Liver (tissue), 9 donors: ENCODE measurements around the gene CDK8. TPM values are rescaled to one million over a fixed set of nuclear protein-coding genes. Genes with fewer than 3 reads are reported as not detected.

ENCODE experiments used
- DNase-seq: peaks from one replicate; pipeline ENCODE4 v3.0.0-alpha.2; 2017; ENCODE audit warnings: low spot score
- H3K27ac ChIP-seq, 2 donors: one replicate each; pipeline ENCODE4 v1.7.0; 2013; ENCODE audit warnings: inconsistent platforms in 2 of 2, low read length in 2 of 2, control low read depth in 1 of 2, low read depth in 1 of 2, mild to moderate bottlenecking in 1 of 2
- H3K27me3 ChIP-seq, 4 donors: one replicate each; pipeline versions ENCODE4 v1.6.1 to v1.7.0; 2013; ENCODE audit warnings: low read length in 3 of 4, inconsistent platforms in 1 of 4, mild to moderate bottlenecking in 1 of 4, moderate library complexity in 1 of 4; ENCODE audit not compliant: control insufficient read depth in 4 of 4, insufficient read depth in 4 of 4
- H3K36me3 ChIP-seq, 4 donors: one replicate each; pipeline versions ENCODE4 v1.6.1 to v1.7.0; 2013; ENCODE audit warnings: low read length in 3 of 4, mild to moderate bottlenecking in 3 of 4, low read depth in 1 of 4, moderate library complexity in 1 of 4; ENCODE audit not compliant: control insufficient read depth in 4 of 4, insufficient read depth in 3 of 4
- H3K4me1 ChIP-seq, 4 donors: one replicate each; pipeline versions ENCODE4 v1.6.1 to v1.7.0; 2013; ENCODE audit warnings: low read length in 3 of 4, mild to moderate bottlenecking in 3 of 4, moderate library complexity in 1 of 4; ENCODE audit not compliant: control insufficient read depth in 4 of 4, insufficient read depth in 4 of 4
- H3K4me3 ChIP-seq, 3 donors: one replicate each; pipeline versions ENCODE4 v1.6.1 to v1.7.0; 2013; ENCODE audit warnings: low read length in 3 of 3, control low read depth in 1 of 3, low read depth in 1 of 3, mild to moderate bottlenecking in 1 of 3
- H3K9ac ChIP-seq, 2 donors: one replicate each; pipeline ENCODE4 v1.7.0; 2013; ENCODE audit warnings: low read length in 2 of 2, mild to moderate bottlenecking in 2 of 2, moderate library complexity in 2 of 2, control low read depth in 1 of 2, low read depth in 1 of 2
- H3K9me3 ChIP-seq, 4 donors: one replicate each; pipeline versions ENCODE4 v1.6.1 to v1.7.0; 2013; ENCODE audit warnings: low read length in 3 of 4; ENCODE audit not compliant: control insufficient read depth in 4 of 4
- EGR1 ChIP-seq, 2 donors: IDR thresholded peaks; 2 replicates each; pipeline ENCODE4 v1.6.1; 2016 to 2018; ENCODE audit warnings: antibody characterized with exemption in 2 of 2, low read depth in 2 of 2
- FOXA1 ChIP-seq: IDR thresholded peaks from 2 replicates; pipeline ENCODE4 v1.6.1; 2016; ENCODE audit warnings: antibody characterized with exemption
- FOXA2 ChIP-seq: IDR thresholded peaks from 2 replicates; pipeline ENCODE4 v1.6.1; 2016; ENCODE audit warnings: antibody characterized with exemption
- GABPA ChIP-seq, 2 donors: IDR thresholded peaks in 1 of 2; conservative IDR thresholded peaks in 1 of 2; 2 replicates each; pipeline ENCODE4 v1.6.1; 2016; ENCODE audit warnings: antibody characterized with exemption in 2 of 2, mild to moderate bottlenecking in 1 of 2, moderate library complexity in 1 of 2
- HNF4A ChIP-seq, 2 donors: conservative IDR thresholded peaks; 2 replicates each; pipeline ENCODE4 v1.6.1; 2016; ENCODE audit warnings: antibody characterized with exemption in 2 of 2, mild to moderate bottlenecking in 2 of 2
- HNF4G ChIP-seq: IDR thresholded peaks from 2 replicates; pipeline ENCODE4 v1.6.1; 2016; ENCODE audit warnings: antibody characterized with exemption
- JUND ChIP-seq, 2 donors: IDR thresholded peaks; 2 replicates each; pipeline ENCODE4 v1.6.1; 2016; ENCODE audit warnings: antibody characterized with exemption in 2 of 2
- NR2F2 ChIP-seq: IDR thresholded peaks from 2 replicates; pipeline ENCODE4 v1.6.1; 2016; ENCODE audit warnings: antibody characterized with exemption
- RAD21 ChIP-seq, 2 donors: IDR thresholded peaks; 2 replicates each; pipeline ENCODE4 v1.6.1; 2016; ENCODE audit warnings: antibody characterized with exemption in 2 of 2, mild to moderate bottlenecking in 2 of 2
- RXRA ChIP-seq, 2 donors: IDR thresholded peaks; 2 replicates each; pipeline ENCODE4 v1.6.1; 2017 to 2018; ENCODE audit warnings: antibody characterized with exemption in 2 of 2, mild to moderate bottlenecking in 1 of 2
- SP1 ChIP-seq: IDR thresholded peaks from 2 replicates; pipeline ENCODE4 v1.6.1; 2018; ENCODE audit warnings: antibody characterized with exemption, mild to moderate bottlenecking
- TAF1 ChIP-seq: conservative IDR thresholded peaks from 2 replicates; pipeline ENCODE4 v1.6.1; 2016; ENCODE audit warnings: antibody characterized with exemption, mild to moderate bottlenecking
- YY1 ChIP-seq: IDR thresholded peaks from 2 replicates; pipeline ENCODE4 v1.6.1; 2016; ENCODE audit warnings: antibody characterized with exemption, mild to moderate bottlenecking
- WGBS: extraction: QIAGEN DNeasy Blood & Tissue Kit; methylation state at CpG from one replicate; pipeline ENCODE4 v1.1.7; 2013; 5-methylcytosine and 5-hydroxymethylcytosine counted together
- polyA plus RNA-seq, 2 donors: library from polyadenylated mRNA; stranded (reverse) in 1 of 2; unstranded in 1 of 2; fragments of 200-250 nt in 1 of 2; fragments of >200 nt in 1 of 2; fragmentation: Nextera tagmentation in 1 of 2; extraction: Ambion mirVana in 1 of 2; gene quantifications; one replicate each; pipeline versions ENCODE4 v1.2.1 to v1.2.3, GENCODE V29; 2013 to 2015
- total RNA-seq, 2 donors: library from RNA; depleted of rRNA; stranded (reverse); fragments of >200 nt; gene quantifications; one replicate each; pipeline ENCODE4 v1.2.3, GENCODE V29; 2014
- TF ChIP-seq, protein P1 (sequence below): IDR thresholded peaks from 2 replicates; pipeline ENCODE4 v1.6.1; 2016; ENCODE audit warnings: antibody characterized with exemption
- TF ChIP-seq, protein P2 (sequence below): IDR thresholded peaks from 2 replicates; pipeline ENCODE4 v1.6.1; 2016; ENCODE audit warnings: antibody characterized with exemption
- TF ChIP-seq, protein P3 (sequence below): IDR thresholded peaks from 2 replicates; pipeline ENCODE4 v1.6.1; 2016; ENCODE audit warnings: antibody characterized with exemption
- TF ChIP-seq, protein P4 (sequence below): IDR thresholded peaks from 2 replicates; pipeline ENCODE4 v1.6.1; 2016; ENCODE audit warnings: antibody characterized with exemption, mild to moderate bottlenecking
- TF ChIP-seq, protein P5 (sequence below): fragments of 150-350 bp; IDR thresholded peaks from 2 replicates; pipeline ENCODE4 v1.5.1; 2017; ENCODE audit warnings: improper control_type of control experiment, low read depth, low read length; ENCODE audit not compliant: missing input control
- donor health status: healthy.
- donor health status: healthy.
- donor health status: healthy.
- donor health status: healthy.
- donor health status: healthy.

CDK8 gene
- total and polyA plus RNA-seq, 4 donors, result 3.3 to 10.8 (median 6.8) TPM

DNA sequence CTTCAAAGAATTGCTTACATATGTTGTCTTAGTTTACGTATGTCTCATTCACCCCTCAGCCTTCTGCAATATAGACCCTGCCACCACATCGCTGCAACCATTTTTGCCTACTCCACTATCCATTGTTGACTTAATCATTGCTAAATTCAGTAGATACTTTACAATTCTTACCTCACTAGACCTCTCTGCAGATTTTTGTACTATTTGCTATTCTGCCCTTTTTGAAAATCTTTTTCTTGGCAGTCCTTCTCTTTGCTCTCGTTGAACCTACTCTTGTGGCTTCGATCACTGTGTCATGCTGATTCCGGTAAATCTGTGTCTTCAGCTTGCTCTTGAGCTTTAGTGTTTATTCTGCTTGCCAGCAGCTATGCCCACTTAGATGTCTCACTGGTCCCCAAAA is 81.2 kb downstream of the CDK8 start:
- H3K9me3 ChIP-seq, result no peaks in the 10 kb centered on the region

More for the DNA sequence above, 81.2 kb downstream of the CDK8 start:
- no peaks in the 10 kb centered on the region for H3K36me3 ChIP-seq
- no peak overlapping the region for H3K4me3 ChIP-seq
- no peak for DNase-seq
- TF ChIP-seq EGR1 (IDR thresholded peaks at IDR 0.05; ENCODE audit: low read depth in 2 of 2), result no peak
- TF ChIP-seq FOXA2, result no peak
- TF ChIP-seq HNF4G, result no peak
- no peak for TF ChIP-seq JUND (IDR thresholded peaks at IDR 0.05)
- TF ChIP-seq, protein P1, sequence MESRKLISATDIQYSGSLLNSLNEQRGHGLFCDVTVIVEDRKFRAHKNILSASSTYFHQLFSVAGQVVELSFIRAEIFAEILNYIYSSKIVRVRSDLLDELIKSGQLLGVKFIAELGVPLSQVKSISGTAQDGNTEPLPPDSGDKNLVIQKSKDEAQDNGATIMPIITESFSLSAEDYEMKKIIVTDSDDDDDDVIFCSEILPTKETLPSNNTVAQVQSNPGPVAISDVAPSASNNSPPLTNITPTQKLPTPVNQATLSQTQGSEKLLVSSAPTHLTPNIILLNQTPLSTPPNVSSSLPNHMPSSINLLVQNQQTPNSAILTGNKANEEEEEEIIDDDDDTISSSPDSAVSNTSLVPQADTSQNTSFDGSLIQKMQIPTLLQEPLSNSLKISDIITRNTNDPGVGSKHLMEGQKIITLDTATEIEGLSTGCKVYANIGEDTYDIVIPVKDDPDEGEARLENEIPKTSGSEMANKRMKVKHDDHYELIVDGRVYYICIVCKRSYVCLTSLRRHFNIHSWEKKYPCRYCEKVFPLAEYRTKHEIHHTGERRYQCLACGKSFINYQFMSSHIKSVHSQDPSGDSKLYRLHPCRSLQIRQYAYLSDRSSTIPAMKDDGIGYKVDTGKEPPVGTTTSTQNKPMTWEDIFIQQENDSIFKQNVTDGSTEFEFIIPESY, result no peak
- no peak for TF ChIP-seq TAF1
- TF ChIP-seq, protein P2, sequence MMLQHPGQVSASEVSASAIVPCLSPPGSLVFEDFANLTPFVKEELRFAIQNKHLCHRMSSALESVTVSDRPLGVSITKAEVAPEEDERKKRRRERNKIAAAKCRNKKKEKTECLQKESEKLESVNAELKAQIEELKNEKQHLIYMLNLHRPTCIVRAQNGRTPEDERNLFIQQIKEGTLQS, result no peak
- no peak for TF ChIP-seq RAD21 (IDR thresholded peaks at IDR 0.05)
- TF ChIP-seq GABPA (IDR thresholded peaks at IDR 0.05 in 1 of 2, conservative IDR thresholded peaks at IDR 0.05 in 1 of 2), result no peak
- TF ChIP-seq NR2F2, result no peak
- TF ChIP-seq, protein P3, sequence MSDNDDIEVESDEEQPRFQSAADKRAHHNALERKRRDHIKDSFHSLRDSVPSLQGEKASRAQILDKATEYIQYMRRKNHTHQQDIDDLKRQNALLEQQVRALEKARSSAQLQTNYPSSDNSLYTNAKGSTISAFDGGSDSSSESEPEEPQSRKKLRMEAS, result no peak
- TF ChIP-seq HNF4A (conservative IDR thresholded peaks at IDR 0.05), result no peak
- no peak for TF ChIP-seq SP1
- no peak for TF ChIP-seq YY1
- TF ChIP-seq FOXA1, result no peak
- TF ChIP-seq, protein P4, sequence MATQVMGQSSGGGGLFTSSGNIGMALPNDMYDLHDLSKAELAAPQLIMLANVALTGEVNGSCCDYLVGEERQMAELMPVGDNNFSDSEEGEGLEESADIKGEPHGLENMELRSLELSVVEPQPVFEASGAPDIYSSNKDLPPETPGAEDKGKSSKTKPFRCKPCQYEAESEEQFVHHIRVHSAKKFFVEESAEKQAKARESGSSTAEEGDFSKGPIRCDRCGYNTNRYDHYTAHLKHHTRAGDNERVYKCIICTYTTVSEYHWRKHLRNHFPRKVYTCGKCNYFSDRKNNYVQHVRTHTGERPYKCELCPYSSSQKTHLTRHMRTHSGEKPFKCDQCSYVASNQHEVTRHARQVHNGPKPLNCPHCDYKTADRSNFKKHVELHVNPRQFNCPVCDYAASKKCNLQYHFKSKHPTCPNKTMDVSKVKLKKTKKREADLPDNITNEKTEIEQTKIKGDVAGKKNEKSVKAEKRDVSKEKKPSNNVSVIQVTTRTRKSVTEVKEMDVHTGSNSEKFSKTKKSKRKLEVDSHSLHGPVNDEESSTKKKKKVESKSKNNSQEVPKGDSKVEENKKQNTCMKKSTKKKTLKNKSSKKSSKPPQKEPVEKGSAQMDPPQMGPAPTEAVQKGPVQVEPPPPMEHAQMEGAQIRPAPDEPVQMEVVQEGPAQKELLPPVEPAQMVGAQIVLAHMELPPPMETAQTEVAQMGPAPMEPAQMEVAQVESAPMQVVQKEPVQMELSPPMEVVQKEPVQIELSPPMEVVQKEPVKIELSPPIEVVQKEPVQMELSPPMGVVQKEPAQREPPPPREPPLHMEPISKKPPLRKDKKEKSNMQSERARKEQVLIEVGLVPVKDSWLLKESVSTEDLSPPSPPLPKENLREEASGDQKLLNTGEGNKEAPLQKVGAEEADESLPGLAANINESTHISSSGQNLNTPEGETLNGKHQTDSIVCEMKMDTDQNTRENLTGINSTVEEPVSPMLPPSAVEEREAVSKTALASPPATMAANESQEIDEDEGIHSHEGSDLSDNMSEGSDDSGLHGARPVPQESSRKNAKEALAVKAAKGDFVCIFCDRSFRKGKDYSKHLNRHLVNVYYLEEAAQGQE, result no peak
- TF ChIP-seq RXRA (IDR thresholded peaks at IDR 0.05), result no peak
- TF ChIP-seq, protein P5, sequence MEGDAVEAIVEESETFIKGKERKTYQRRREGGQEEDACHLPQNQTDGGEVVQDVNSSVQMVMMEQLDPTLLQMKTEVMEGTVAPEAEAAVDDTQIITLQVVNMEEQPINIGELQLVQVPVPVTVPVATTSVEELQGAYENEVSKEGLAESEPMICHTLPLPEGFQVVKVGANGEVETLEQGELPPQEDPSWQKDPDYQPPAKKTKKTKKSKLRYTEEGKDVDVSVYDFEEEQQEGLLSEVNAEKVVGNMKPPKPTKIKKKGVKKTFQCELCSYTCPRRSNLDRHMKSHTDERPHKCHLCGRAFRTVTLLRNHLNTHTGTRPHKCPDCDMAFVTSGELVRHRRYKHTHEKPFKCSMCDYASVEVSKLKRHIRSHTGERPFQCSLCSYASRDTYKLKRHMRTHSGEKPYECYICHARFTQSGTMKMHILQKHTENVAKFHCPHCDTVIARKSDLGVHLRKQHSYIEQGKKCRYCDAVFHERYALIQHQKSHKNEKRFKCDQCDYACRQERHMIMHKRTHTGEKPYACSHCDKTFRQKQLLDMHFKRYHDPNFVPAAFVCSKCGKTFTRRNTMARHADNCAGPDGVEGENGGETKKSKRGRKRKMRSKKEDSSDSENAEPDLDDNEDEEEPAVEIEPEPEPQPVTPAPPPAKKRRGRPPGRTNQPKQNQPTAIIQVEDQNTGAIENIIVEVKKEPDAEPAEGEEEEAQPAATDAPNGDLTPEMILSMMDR, result no peak
- no peak overlapping the region for H3K9ac ChIP-seq
- H3K27me3 ChIP-seq, result no peaks in the 10 kb centered on the region
- 62% methylated on average over 5 of the region's 5 CpGs for WGBS
- H3K27ac ChIP-seq, result no peak overlapping the region
- peaks cover 0 to 8% (median 3%) of the 10 kb centered on the region in 4 donors for H3K4me1 ChIP-seq
